HG03095 (cell line): Measurements from ENCODE around the gene SMTNL1.
A peak's percentile ranks its signal among the peaks of the same experiment; 100 is the strongest.

ENCODE experiments used
- ATAC-seq: cut with Tn5 transposase; IDR thresholded peaks from one replicate; pipeline ENCODE4 v1.9.1; 2021; ENCODE audit warnings: moderate library complexity; ENCODE audit not compliant: unreplicated experiment

Gene SMTNL1

GRCh38 chr11:57543593-57543992 lies 6.2 kb downstream of the SMTNL1 start:
- ATAC-seq: no peak

DNA sequence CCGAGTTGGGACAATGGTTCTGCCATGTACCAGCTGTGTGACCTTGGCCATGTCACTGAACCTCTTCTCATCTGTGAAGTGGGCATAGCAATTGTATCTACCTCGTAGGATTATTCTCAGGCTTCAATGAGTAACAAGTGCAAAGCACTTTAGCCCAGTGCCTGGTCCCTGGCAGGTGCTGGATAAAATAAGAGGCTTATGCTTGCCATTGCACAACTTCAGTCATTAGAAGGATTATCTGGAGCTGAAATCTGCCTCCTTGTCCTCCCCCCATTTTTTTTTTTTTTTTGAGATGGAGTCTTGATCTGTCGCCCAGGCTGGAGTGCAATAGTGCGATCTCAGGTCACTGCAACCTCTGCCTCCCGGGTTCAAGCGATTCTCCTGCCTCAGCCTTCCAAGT lies 7.2 kb downstream of the SMTNL1 start:
- no peak for ATAC-seq

GRCh38 chr11:57545883-57546282 lies 8.5 kb downstream of the SMTNL1 start:
- ATAC-seq: no peak

DNA sequence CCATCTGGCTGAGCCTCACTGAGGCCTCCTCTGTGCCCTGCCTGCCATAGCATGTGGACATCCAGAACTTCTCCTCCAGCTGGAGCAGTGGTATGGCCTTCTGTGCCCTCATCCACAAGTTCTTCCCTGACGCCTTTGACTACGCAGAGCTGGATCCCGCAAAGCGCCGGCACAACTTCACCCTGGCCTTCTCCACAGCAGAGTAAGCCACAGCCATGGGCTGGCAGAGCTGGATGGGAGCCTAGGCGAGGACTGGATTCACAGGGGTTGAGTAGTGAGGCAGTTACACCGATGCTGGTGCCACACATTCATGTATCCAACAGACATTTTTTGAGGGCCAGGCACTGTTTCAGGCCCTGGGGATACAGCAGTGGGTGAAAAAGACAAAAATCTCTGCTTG lies 9.1 kb downstream of the SMTNL1 start:
- no peak for ATAC-seq

DNA sequence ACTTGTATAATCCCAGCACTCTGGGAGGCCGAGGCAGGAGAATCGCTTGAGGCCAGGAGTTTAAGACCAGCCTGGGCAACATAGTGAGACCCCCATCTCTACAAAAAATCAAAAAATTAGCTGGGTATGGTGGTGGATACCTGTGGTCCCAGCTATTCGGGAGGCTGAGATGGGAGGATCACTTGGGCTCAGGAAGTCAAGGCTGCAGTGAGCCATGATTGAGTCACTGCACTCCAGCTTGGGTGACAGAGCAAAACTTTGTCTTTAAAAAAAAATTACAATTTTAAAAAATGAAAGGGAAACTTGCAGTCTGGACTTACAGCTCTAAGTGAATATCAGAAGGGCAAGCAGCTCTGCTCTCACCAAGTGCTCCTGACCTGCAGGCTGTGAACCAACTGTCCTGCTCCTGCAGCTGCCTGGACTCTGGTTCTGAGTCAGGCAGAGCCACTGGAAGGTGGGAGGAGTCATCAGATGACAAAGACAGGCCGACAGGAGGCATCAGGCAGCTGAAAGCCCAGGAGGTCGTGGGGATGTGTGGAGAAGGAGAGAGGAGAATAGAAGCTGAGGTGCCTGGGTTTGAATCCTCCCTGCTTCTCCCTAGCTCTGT lies 9.6 kb downstream of the SMTNL1 start:
- peak; percentile 55 for ATAC-seq

GRCh38 chr11:57547854-57548377 lies 10.5 kb downstream of the SMTNL1 start:
- peak; percentile 87 for ATAC-seq

- no peak for ATAC-seq
Observed at GRCh38 chr11:57549983-57550382, 12.6 kb downstream of the SMTNL1 start.

DNA sequence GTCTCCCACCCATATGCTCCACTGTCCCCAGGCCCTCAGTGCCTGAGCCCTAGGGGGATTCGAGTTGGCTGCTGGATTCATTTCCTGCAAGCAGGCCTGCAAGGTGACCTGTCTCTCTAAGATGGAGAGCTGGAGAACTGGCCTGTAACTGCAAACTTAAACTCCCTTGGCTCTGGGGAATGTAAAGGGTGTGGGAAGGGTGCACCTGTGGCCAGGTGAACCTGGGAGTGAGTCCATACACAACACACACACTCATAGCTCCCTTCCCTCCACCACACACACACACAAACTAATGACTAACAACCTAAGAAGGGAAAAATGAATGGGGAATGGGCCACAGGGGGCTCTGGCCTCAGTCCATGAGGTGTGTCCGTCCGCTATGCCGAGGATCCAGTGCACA lies 14.5 kb downstream of the SMTNL1 start:
- no peak for ATAC-seq

DNA sequence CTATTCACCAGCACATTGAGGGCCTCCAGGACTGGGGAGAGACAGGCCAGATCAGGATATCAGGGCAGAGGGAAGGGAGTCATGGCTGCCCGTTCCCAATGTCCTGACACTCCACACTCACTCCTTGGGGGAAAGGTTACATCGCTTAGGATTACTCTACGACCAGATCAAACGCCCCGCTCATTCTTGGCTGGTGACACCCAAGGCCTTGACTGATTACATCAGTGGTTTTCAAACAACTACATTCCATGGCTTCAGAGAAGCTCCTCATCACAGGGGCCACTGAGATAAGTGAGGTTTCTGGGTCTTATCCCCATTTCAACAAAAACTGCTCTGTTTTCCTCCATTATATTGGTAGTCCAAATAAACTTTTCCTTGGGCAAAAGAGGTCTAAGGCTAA lies 15.1 kb downstream of the SMTNL1 start:
- no peak for ATAC-seq

GRCh38 chr11:57555393-57555792 lies 18.0 kb downstream of the SMTNL1 start:
- no peak for ATAC-seq

- no peak for ATAC-seq
Observed at GRCh38 chr11:57556041-57556440, 18.6 kb downstream of the SMTNL1 start.

DNA sequence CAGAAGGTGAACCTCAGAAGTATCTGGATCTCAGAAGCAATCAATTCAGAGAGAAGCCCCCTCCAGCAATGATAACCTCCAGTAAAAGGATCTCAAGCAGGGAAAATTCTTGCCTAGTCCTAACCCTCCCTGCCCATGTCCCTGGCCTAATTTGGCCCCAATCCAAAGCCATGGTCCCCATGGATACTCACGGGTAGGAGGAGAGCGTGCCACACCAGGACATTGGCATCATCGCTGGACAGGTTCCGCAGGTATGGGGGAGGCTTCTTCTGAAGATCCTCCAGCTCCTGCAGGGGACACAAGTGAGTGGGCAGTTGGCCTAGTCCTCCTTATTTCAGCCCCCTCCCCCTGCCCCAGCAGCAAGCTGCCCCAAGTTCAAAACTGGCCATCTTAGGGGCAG lies 22.8 kb downstream of the SMTNL1 start:
- ATAC-seq: no peak

GRCh38 chr11:57562596-57562995 lies 25.2 kb downstream of the SMTNL1 start:
- no peak for ATAC-seq

DNA sequence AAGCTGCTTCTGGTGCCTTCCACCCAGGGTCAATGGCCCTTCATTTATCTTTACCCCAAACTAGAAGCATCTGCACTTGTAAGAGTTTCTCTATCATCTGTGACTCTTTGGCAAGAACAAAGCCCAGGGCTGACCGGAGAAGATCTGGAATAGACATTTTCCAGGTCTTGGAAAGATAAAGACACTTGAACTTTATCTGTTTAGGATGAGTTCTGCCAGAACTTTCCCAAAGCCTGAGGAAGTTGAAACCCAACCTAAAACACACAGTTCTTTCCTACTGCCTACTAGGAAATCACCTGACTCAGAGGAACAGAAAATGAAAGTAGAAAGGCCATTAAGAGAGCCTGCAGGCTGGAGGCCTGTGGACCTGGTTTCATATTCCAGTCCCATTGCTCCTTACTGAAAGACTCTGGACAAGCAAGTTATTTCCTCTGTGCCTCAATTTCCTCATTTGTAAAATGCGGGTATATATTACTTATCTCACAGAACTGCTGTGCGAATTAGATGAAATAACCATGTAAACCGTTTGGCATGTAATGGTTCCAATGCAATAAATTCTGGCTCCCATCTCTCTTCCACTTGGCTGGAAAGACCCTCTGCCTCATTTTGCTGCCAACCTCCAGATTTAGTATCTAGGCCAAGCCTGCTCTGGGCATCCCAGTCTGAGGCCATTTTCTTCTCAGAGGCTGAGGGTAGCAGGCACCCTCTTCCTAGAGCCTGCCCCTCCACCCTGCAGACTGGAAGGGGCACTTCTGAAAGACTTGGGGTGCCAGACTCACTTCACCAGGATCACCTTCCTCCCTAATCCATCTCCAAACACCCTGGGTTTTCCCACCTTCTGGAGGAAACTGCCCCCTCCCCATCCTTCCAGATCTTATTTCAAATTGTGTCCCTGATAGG lies 28.9 kb downstream of the SMTNL1 start:
- peak; percentile 71 for ATAC-seq

DNA sequence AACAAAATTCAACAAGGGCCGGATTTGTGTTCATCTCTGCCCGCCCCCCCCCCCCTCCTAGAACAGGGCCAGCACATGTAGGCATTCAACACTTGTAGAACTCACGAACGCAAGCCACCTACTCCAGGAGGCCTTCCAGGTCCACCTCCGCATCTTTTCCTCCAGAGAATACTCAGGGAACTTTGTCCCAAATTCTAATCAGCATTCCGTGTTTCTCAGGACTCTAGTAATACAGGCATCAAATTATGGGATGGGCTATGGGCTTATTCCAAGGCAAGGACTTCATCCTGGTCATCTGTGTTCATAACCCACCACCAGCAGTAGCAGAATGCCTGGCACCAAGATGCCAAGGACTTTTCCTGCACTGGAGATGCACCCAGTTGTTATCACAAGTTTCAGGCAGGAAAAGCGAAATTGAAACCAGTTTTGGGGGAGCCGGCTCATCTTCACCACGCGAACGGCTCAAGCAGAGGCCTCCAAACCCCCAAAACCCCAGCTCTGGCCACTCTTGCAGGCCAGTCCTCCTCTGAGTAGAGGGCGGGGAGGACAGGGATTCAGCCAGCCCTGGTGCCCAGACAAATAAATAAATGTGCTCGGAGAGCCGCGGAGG lies 29.6 kb downstream of the SMTNL1 start:
- ATAC-seq: peak; percentile 1

- peak; percentile 48 for ATAC-seq
Observed at GRCh38 chr11:57567515-57568329, 30.3 kb downstream of the SMTNL1 start, which contains the start of gene UBE2L6. TSS of gene UBE2L6 (minus strand) at chr11:57567672. CDS start at chr11:57567611, 61 bp downstream.

DNA sequence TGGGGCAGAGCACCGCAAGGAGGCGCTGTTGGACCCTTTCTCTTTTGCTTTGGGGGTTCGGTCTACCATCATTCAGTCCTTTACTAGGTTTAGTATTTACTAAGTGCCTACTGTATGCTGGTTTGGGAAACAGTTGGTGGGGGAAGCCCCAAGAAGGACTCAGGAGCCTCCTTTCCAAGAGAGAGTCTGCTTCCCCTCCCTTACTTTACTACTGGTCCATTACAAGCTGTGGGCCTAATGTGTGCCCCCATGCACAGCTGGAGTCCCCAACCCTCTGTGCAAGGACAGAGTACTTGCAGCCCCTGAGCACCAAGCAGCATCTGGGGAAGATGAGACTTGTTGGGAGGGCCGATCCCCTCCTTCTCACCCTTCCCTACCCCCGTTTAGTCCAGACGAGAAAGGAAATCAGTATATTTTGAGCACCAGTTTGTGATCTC lies 31.0 kb downstream of the SMTNL1 start:
- peak; percentile 59 for ATAC-seq

DNA sequence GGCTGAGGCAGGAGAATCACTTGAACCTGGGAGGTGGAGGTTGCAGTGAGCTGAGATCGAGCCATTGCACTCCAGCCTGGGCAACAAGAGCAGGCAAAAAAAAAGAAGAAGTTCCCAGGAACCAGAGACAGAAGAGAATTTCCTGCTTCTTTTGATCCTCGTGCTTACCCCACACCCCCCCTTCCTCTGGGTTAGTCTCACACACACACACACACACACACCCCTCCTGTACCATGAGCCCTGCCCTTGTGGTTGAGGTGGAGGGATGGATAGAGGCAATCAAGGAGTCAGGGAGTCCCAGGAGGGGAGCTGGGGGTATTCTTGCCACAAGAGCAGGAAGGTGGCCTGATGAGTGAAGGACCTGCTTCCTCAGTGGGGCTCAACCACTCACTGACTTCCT lies 34.2 kb downstream of the SMTNL1 start:
- ATAC-seq: no peak

GRCh38 chr11:57574061-57574460 lies 36.7 kb downstream of the SMTNL1 start:
- no peak for ATAC-seq

DNA sequence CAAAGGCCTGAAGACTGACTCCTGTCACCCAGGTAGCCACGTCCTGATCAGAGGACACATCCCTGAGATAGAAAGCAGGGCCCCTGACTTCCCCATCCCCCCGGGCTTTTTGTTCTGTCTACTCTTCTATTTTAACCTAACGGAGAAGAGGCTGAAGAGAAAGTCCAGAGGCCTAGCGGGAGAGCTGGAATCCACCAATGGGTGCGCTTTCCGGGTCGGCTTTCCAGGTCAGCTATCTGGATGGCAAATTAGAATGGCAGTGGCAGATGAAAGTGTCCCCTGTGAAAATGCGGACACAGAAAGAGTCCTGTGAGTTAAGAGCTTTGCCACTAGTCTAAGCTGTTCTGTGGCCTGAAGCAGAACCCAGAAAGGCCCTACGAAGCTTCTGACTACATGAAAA lies 46.9 kb downstream of the SMTNL1 start:
- ATAC-seq: no peak

DNA sequence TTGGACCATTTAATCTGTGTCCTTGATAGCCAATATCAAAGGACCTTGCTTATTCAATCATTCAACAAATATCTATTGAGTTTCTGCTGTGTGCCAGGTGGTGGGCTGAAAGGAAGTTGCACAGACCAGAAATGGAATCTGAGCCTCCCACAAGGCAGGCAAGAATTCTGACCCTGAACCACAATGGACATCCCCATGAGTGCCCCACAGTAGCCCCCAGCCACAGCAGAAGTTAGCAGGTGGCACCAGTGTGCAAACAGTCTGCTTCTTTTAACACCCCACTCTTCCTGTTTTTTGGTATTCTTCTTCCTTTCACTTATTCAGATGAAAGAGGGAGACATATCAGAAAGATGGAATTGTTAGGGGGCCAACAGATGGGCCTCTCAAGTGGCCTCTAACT lies 47.9 kb downstream of the SMTNL1 start:
- no peak for ATAC-seq
